Endometrium (tissue), 2 donors: ENCODE measurements around the gene RPL3.

Source experiments
- FAIRE-seq: peaks from 2 replicates; lab custom pipeline; 2012; peaks lifted over from hg19 to GRCh38; lab: Jason Lieb, UNC
- donor health status: control.
- donor health status: control.

RPL3 gene

DNA sequence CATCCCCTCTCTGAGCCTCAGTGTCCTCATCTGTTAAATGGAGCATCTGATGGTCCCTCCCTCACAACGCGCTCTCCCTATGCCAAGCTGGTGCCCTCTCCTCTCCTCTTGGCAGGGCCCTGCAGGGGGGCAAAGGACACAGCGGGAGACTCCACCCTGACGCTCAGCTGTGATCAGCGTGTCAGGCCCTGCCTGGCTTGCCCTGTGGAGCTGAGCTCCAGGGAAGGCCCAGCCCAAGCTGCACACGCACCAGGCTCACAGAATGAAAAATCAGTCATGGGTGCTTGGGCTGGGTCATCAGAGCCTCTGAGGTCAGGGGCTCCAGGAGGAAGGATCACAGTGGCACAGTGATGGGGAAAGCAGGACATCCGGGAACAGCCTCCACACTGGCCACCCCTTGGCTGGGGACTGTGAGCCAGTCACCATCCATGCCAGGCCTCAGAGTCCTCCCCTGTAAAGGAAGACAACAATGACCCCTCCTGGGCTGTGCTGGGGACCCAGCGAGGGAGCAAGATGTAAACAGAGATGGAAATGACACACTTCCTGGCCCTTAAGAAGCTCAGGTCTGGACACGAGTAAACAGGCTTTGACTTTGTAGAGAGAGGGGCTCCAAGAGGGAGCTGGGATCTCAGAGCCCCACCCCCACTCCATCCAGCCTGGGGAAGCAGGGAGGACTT, 36.6 kb downstream of the RPL3 start:
- no peak for FAIRE-seq

- FAIRE-seq: no peak
These were observed 38.3 kb downstream of the RPL3 start for GRCh38 chr22:39281126-39281525.

DNA sequence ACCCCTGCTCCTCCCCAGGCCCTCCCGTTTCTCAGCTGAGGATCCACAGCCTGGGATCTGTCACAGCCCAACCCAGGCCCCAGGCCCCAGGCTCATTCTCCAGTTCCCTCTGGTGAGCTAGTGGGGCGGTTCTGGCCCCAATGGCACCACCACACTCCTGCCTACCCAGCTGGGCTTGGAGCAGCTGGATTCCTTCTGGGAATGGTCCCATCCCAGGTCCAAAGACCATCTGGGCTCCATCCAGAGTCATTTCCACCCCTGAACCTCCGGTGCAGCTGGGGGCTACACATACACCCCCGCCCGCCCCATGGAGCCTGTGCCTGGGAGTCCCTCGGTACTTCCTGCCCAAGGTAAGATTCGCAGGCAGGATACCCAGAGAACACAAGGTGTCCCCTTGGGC, 39.2 kb downstream of the RPL3 start:
- no peak for FAIRE-seq

GRCh38 chr22:39279170-39279850, 40.1 kb downstream of the RPL3 start:
- no peak for FAIRE-seq

DNA sequence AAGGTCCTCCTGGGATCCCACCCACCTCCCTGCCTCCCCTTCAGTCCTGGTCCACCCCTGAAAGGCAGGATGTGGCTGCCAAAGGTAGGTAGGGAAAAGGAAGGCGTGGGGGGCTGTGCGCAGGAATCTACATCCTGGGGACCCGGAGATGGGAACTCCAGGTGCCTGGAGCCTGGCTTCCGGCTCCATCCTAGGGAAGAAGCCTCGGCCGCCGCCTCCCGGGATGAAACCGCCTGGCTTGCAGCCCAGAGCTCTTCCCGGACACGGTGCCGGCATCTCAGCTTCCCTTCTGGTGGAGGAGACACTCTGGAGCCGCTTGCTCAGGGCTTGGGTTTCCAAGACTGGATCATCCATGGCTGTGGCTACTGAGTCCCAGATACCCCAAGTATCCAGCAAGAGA, 41.4 kb downstream of the RPL3 start:
- FAIRE-seq: no peak

- no peak for FAIRE-seq
These were observed 42.2 kb downstream of the RPL3 start for GRCh38 chr22:39277142-39277607.

DNA sequence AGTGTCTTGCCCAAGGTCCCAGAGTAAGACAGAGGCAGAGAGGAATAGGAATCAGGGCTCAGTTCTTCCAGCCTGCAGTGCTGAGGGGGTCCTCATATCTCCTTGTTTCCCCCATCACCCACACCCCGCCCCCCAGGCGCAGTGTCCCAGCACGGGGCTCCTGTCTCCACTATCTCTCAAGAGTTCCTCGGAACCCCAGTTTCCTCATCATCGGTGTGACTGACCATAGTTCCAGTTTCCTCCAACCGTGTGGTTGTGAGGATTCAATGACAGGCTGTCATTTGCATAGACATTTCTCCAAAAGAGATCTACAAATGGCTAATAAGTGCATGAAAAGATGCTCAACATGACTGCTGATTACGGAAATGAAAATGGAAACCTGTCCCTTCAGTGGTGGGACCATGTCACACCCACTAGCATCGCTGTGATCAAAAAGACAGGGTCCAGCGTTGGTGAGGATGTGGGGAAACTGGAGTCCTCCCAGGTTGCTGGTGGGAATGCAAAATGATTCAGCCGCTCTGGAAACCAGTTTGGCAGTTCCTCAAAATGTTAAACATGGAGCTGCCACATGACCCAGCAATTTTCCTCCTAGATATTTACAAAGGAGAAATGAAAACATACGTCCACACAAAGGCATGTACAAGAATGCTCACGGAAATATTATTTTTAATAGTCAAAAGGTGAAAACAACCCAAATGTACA, 42.8 kb downstream of the RPL3 start:
- no peak for FAIRE-seq

GRCh38 chr22:39275814-39276439, 43.5 kb downstream of the RPL3 start:
- no peak for FAIRE-seq

- FAIRE-seq: no peak
These were observed 45.2 kb downstream of the RPL3 start for GRCh38 chr22:39273950-39274887.

- FAIRE-seq: no peak
These were observed 48.6 kb downstream of the RPL3 start for GRCh38 chr22:39270792-39271191.

DNA sequence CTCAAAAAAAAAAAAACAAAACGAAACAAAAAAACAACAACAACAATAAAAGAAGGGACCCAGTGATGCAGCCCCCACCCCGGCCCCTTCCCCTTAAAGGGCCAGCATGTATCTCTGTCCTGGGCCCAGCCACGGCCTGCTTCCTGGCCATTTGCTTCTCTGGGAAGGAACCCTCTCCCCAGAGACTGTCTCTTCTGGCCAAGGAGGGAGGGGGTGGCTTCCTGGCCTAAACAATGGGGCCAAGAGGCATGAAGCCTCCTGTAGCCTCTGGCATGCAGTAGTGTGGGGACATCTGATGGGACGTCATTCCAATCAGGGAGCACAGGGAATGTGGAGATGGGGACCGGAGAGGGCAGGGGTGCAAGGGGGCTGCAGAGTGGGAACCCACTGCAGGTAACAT, 49.1 kb downstream of the RPL3 start:
- no peak for FAIRE-seq

- FAIRE-seq: no peak
These were observed 50.2 kb downstream of the RPL3 start for GRCh38 chr22:39269095-39269790.

DNA sequence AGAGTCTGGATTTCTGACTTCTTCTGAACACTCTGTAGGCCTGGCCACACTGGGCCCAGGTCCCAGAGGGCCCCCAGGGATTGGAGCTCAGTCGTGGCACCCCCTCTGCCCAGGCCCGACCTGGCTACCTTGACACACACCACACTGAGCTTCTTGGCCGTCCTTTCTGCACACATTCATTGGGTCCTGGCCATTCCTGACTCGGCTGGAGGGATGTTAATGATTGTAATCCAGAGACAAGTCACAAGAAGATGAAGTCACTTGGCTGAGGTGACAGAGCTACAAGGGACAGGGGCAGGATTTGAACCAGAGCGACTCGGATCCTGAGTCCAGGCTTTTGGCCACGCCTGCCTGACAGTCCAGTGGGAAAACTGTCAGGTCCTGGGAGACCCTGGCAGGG, 50.8 kb downstream of the RPL3 start:
- FAIRE-seq: no peak

- FAIRE-seq: no peak
These were observed 51.4 kb downstream of the RPL3 start for GRCh38 chr22:39267974-39268373.

DNA sequence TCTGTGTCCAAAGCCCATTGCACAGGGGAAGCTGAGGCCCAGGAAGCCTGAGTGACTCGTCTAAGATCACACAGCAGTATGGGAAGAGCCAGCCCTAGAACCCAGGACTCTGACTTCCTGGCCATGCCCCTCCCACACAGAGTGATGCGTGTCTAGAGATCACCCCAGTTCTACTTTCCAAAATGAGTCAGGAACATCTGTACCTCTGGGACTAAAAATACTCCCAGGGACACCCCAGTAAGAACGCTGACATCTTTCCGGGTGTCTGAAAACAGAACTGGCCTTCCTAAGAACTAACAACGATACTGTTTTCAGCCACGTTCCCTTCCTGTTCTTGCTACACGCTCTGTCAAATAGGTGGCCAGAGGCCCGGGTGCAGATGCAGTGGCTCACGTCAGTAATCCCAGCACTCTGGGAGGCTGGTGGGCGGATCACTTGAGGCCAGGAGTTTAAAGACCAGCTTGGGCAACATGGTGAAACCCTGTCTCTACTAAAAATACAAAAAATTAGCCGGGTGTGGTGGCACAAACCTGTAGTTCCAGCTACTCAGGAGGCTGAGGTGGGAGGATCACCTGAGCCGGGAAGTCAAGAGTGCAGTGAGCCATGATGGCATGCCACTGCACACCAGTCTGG, 52.9 kb downstream of the RPL3 start:
- no peak for FAIRE-seq

- no peak for FAIRE-seq
These were observed 54.1 kb downstream of the RPL3 start for GRCh38 chr22:39265143-39265886.

DNA sequence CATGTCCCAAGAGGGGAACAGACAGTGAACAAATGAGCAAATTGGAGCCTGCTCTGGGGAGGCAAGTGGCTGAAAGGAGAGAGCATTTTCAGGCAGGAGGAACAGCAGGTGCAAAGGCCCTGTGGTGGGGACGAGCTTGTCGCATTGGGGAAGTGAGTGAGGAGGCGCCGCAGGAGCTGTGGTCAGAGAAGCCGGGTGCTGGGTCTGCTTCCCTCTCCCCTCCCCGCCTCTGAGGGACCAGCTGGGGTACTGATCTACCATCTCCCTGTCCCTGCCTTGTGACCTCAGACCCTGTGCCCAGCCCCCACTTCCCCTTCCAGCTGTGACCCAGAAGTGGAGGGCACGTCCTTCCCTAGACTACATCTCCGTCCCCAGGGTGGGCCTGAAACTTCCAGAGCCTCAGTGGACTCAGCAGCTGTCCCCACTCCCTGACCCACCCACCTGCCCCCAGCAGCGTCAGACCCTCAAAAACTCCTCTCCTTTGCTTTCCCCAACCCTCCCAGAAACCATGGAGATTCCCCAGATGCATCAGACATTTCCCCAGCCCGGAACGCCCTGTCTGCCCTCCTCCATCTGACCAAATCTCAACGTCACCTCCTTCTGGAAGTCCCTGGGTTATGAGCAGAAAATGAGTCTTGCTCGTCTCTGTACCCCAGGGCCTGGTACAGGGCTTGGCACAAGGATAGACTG, 54.9 kb downstream of the RPL3 start:
- no peak for FAIRE-seq

DNA sequence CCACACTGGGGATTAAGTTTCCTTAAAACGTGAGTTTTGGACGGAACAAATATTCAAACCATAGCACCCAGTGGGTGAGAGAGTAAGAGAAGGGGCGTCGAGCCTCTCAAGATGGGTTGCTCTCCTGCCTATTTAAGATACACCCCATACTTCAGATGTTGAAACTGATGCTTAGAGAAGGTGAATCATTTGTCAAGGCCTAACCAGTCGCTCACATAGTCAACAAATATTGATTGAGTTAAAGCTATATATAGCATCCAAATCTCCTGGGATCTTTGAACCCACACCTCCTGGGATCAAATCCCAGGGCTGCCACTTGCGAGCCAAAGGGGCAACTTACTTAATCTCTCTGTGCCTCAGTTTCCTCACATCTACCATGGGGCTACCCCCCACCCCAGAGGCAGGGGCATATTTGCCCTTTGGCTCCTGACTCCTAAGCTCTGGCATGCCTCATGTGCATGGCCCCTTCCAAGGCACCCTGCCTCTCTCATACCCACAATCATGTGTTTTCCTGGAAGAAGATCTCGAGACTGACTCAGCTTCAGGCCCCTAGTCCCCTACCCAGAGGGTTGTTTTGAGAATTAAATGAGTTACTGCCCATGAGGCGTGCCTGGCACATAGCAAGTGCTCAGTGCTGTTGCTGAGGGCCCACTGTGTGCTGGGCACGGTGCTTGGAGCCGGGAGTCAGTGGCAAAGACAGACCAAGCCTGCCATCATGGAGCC, 55.6 kb downstream of the RPL3 start:
- no peak for FAIRE-seq
